Thoracic aorta (tissue), 2 donors: ENCODE measurements around the gene MCC. TPM values are rescaled to one million over a fixed set of nuclear protein-coding genes. Genes with fewer than 3 reads are reported as not detected.

Source experiments
- ATAC-seq: fragments of 150-250 bp; one replicate; pipeline ENCODE4 v1.8.0; 2017; ENCODE audit warnings: low read depth; ENCODE audit not compliant: insufficient number of reproducible peaks, low FRiP score
- DNase-seq: peaks from one replicate; pipeline ENCODE4 v3.0.0-alpha.2; 2020; ENCODE audit warnings: low spot score
- H3K27ac ChIP-seq, 2 donors: fragments of 200-600 bp; sonication (generic); 1 replicate in 1 of 2; 2 replicates in 1 of 2; pipeline ENCODE4 v1.5.1; 2016; ENCODE audit warnings: mild to moderate bottlenecking in 2 of 2, moderate library complexity in 2 of 2
- H3K27me3 ChIP-seq: fragments of 200-600 bp; sonication (generic); replicated peaks from 2 replicates; pipeline ENCODE4 v1.6.0; 2016; ENCODE audit warnings: mild to moderate bottlenecking; ENCODE audit not compliant: insufficient read depth
- H3K36me3 ChIP-seq: fragments of 200-600 bp; sonication (generic); one replicate; pipeline ENCODE4 v1.5.1; 2016
- H3K4me1 ChIP-seq, 2 donors: fragments of 200-600 bp; sonication (generic); 1 replicate in 1 of 2; 2 replicates in 1 of 2; pipeline versions ENCODE4 v1.5.1 to v1.6.0; 2016; ENCODE audit warnings: low read depth in 2 of 2, mild to moderate bottlenecking in 1 of 2; ENCODE audit not compliant: control insufficient read depth in 1 of 2
- H3K4me3 ChIP-seq: fragments of 200-600 bp; sonication (generic); 2 replicates; pipeline ENCODE4 v1.5.1; 2016; ENCODE audit warnings: mild to moderate bottlenecking
- H3K9me3 ChIP-seq: fragments of 200-600 bp; sonication (generic); 2 replicates; pipeline ENCODE4 v1.5.1; 2016
- total RNA-seq, 2 donors: library from RNA; depleted of rRNA; stranded (reverse); fragments of >200 nt; gene quantifications; one replicate each; pipeline versions ENCODE4 v1.1.0 to v1.2.3, GENCODE V29; 2016
- TF ChIP-seq, protein P1 (sequence below): fragments of 200-600 bp; sonication (generic); IDR thresholded peaks from one replicate; pipeline ENCODE4 v1.5.1; 2019; ENCODE audit warnings: antibody characterized with exemption

Gene MCC
- total RNA-seq, 2 donors from 2014 or later = 14.6 to 27.2 TPM

DNA sequence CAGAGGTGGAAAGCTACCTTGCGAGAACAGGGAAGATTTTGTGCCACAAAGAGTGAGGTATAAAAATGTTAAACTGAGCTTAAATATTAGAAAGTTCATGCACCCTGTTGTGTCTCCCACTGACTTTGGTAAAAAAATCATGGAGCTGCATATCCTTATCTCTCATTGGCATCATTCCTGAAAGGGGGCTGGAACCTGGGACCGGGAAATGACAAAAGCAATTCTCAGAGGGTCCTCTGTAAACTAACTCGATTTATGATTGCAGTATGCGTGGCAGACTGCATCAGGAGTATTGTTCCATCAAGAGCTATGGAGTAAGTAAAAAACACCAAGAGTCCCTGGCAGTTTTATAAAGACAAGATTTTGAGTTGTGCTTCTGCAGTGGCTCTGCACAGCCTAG lies 362.9 kb downstream of the MCC start:
- no peak overlapping the region for H3K27ac ChIP-seq
- H3K9me3 ChIP-seq = no peaks in the 10 kb centered on the region
- H3K36me3 ChIP-seq = no peaks in the 10 kb centered on the region
- no peak for DNase-seq
- no peak overlapping the region for H3K4me3 ChIP-seq
- ATAC-seq = no peak
- H3K27me3 ChIP-seq = no peaks in the 10 kb centered on the region
- TF ChIP-seq, protein P1, sequence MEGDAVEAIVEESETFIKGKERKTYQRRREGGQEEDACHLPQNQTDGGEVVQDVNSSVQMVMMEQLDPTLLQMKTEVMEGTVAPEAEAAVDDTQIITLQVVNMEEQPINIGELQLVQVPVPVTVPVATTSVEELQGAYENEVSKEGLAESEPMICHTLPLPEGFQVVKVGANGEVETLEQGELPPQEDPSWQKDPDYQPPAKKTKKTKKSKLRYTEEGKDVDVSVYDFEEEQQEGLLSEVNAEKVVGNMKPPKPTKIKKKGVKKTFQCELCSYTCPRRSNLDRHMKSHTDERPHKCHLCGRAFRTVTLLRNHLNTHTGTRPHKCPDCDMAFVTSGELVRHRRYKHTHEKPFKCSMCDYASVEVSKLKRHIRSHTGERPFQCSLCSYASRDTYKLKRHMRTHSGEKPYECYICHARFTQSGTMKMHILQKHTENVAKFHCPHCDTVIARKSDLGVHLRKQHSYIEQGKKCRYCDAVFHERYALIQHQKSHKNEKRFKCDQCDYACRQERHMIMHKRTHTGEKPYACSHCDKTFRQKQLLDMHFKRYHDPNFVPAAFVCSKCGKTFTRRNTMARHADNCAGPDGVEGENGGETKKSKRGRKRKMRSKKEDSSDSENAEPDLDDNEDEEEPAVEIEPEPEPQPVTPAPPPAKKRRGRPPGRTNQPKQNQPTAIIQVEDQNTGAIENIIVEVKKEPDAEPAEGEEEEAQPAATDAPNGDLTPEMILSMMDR = no peak
- no peaks in the 10 kb centered on the region for H3K4me1 ChIP-seq

DNA sequence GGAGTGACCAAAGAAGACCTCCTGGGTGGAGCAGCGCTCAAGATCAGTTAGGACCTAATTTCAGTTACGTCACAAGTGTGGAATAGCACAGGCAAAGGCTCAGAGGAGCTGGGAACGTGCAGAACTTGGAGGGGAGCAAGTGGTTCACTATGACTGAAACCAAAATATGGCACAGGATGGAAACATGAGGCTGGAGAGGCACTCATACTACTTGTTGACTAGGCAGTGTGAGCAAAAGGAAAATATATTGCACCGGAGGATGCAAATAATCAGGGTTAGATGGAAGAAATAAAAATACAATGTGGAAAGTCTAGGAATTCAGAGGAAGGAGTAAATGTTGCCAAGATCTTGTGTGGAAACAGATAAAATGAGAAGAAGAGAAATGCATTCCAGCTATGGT lies 363.3 kb downstream of the MCC start:
- ATAC-seq (no peak), DNase-seq (no peak)
- no peaks in the 10 kb centered on the region for H3K9me3 ChIP-seq
- TF ChIP-seq, protein P1 = no peak
- peaks cover 0 to under 1% of the 10 kb centered on the region in 2 donors for H3K4me1 ChIP-seq
- no peaks in the 10 kb centered on the region for H3K36me3 ChIP-seq
- H3K27ac ChIP-seq = no peak overlapping the region
- H3K27me3 ChIP-seq = no peaks in the 10 kb centered on the region
- H3K4me3 ChIP-seq = no peak overlapping the region

DNA sequence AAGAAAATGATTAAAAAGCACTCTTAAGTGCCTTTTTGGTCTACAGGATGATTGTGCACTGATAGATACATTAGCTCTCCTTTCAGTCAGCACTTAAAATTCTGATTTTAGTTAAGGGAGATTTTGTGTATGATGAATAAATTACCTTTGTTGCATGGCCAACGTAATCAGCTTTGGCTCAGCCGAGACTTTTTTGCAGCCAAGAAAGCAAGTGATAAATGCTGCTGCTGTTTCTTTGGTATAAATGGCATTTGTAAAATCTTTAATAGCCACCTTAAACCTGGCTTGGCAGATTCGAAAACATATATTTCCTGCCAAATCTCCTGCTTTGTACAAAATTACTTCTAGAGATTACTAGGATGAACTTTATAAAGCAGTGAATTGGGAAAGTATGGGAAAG lies 364.0 kb downstream of the MCC start:
- Histone ChIP-seq H3K9me3 (no peaks in the 10 kb centered on the region), H3K36me3 (no peaks in the 10 kb centered on the region), H3K27me3 (no peaks in the 10 kb centered on the region), H3K4me3 (no peak overlapping the region), H3K4me1 (peaks cover 0 to 7% of the 10 kb centered on the region in 2 donors), H3K27ac (no peak overlapping the region)
- no peak for DNase-seq
- ATAC-seq = no peak
- TF ChIP-seq, protein P1 = no peak

DNA sequence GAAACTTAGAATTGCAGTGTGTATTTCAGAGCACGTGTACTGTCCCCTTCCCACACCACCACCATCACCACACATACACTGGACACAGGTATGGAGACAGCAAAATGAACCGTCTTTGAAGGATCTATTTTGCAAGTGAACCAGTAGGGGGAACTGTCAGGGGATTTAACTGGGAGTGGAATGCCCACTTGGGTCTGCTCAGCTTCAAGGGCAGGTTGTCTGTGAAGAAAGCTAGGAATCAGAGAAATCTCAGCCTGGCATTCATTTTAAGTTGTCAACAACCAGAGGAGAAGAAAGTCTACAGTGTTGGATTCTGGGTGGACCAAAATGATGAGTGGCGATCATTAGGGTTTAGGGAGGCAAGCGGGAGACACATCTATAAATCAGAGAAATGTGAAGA lies 364.6 kb downstream of the MCC start:
- H3K36me3 ChIP-seq = no peaks in the 10 kb centered on the region
- no peak overlapping the region for H3K27ac ChIP-seq
- no peak overlapping the region for H3K4me3 ChIP-seq
- H3K27me3 ChIP-seq = no peaks in the 10 kb centered on the region
- TF ChIP-seq, protein P1 = no peak
- no peak for ATAC-seq
- no peaks in the 10 kb centered on the region for H3K9me3 ChIP-seq
- H3K4me1 ChIP-seq = peaks cover 0 to 13% of the 10 kb centered on the region in 2 donors
- DNase-seq = no peak

DNA sequence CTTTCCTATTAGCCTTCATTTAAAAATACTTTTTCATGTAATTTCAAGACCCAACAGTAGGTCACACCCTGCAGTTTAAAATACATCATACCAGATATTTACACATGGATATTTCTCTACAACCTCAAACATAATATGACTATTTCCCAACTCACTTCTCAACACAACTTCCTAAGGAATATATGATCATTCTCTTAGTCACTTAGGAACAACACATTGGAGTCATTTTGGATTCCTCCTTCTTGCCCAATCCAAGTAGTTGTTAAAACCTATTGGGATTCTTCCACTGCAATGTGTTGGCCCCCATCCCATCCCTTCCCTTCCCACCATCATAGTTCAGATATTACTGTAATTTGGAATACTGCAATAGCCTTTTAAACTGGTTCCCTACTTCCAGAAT lies 366.2 kb downstream of the MCC start:
- DNase-seq (no peak), ATAC-seq (no peak)
- no peaks in the 10 kb centered on the region for H3K27me3 ChIP-seq
- TF ChIP-seq, protein P1 = no peak
- H3K4me1 ChIP-seq = peaks cover 0 to 15% of the 10 kb centered on the region in 2 donors
- H3K9me3 ChIP-seq = no peaks in the 10 kb centered on the region
- no peak overlapping the region for H3K27ac ChIP-seq
- H3K4me3 ChIP-seq = no peak overlapping the region
- H3K36me3 ChIP-seq = no peaks in the 10 kb centered on the region
